Neural cell (in vitro differentiated cells): ENCODE measurements around the gene HIBADH. TPM values are rescaled to one million over a fixed set of nuclear protein-coding genes. Genes with fewer than 3 reads are reported as not detected.
A peak's percentile ranks its signal among the peaks of the same experiment; 100 is the strongest.

Experiments used
- H2AFZ ChIP-seq: fragments of 200-600, 300-800 bp; sonication (generic), shearing (Covaris generic); 2 replicates; pipeline ENCODE4 v1.6.0; 2014; ENCODE audit warnings: low read depth, mild to moderate bottlenecking, antibody characterized with exemption, low read length, moderate library complexity
- H3F3A ChIP-seq: fragments of 200-600 bp; shearing (Covaris generic); 2 replicates; pipeline ENCODE4 v1.6.1; 2016; ENCODE audit warnings: mild to moderate bottlenecking, moderate library complexity, mixed read lengths, antibody characterized with exemption, low read length; ENCODE audit not compliant: insufficient read depth, poor library complexity, severe bottlenecking
- H3K27ac ChIP-seq: fragments of 200-600, 300-800 bp; sonication (generic), shearing (Covaris generic); 2 replicates; pipeline ENCODE4 v1.5.1; 2014; ENCODE audit warnings: mild to moderate bottlenecking, low read length, moderate library complexity
- H3K27me3 ChIP-seq: fragments of 300-800, 200-600 bp; sonication (generic), shearing (Covaris generic); 2 replicates; pipeline ENCODE4 v1.6.0; 2014; ENCODE audit warnings: mild to moderate bottlenecking, low read depth, low read length, moderate library complexity; ENCODE audit not compliant: insufficient read depth
- H3K36me3 ChIP-seq: fragments of 300-800, 200-600 bp; sonication (generic), shearing (Covaris generic); 2 replicates; pipeline ENCODE4 v1.5.1; 2014; ENCODE audit warnings: mild to moderate bottlenecking, antibody characterized with exemption, low read length, moderate library complexity; ENCODE audit not compliant: insufficient read depth
- H3K4me2 ChIP-seq: fragments of 300-800, 200-600 bp; sonication (generic), shearing (Covaris generic); 2 replicates; pipeline ENCODE4 v1.6.0; 2014; ENCODE audit warnings: mild to moderate bottlenecking, low read length
- H3K4me3 ChIP-seq: fragments of 300-800, 200-600 bp; sonication (generic), shearing (Covaris generic); 2 replicates; pipeline ENCODE4 v1.5.1; 2014; ENCODE audit warnings: mild to moderate bottlenecking, low read length, moderate library complexity
- H3K79me2 ChIP-seq: fragments of 200-600 bp; shearing (Covaris generic); replicated peaks from 2 replicates; pipeline ENCODE4 v1.6.0; 2014; ENCODE audit warnings: mild to moderate bottlenecking, low read length, moderate library complexity; ENCODE audit not compliant: insufficient read depth
- H3K9ac ChIP-seq: fragments of 300-800, 200-600 bp; sonication (generic), shearing (Covaris generic); 2 replicates; pipeline ENCODE4 v1.6.1; 2016; ENCODE audit warnings: mild to moderate bottlenecking, low read length, mixed read lengths
- H3K9me2 ChIP-seq: fragments of 200-600 bp; shearing (Covaris generic); 2 replicates; pipeline ENCODE4 v1.6.1; 2016; ENCODE audit warnings: mild to moderate bottlenecking, low read length, mixed read lengths; ENCODE audit not compliant: insufficient read depth
- H3K9me3 ChIP-seq: fragments of 200-600, 300-800 bp; sonication (generic), shearing (Covaris generic); 2 replicates; pipeline ENCODE4 v1.6.1; 2016; ENCODE audit warnings: mild to moderate bottlenecking, mixed run types, low read length, moderate library complexity, mixed read lengths
- H4K20me1 ChIP-seq: fragments of 200-600 bp; shearing (Covaris generic); 2 replicates; pipeline ENCODE4 v1.6.1; 2016; ENCODE audit warnings: mild to moderate bottlenecking, mixed run types; ENCODE audit not compliant: insufficient read depth
- EP300 ChIP-seq: fragments of 450-650 bp; conservative IDR thresholded peaks from 2 replicates; pipeline ENCODE4 v1.6.1; 2014; ENCODE audit warnings: antibody characterized with exemption, mild to moderate bottlenecking, moderate library complexity; ENCODE audit not compliant: poor library complexity, severe bottlenecking
- EZH2 ChIP-seq: fragments of 200-600, 300-800 bp; shearing (Covaris generic), sonication (generic); IDR thresholded peaks from 2 replicates; pipeline ENCODE4 v1.6.1; 2014; ENCODE audit warnings: antibody characterized with exemption, low read length, borderline replicate concordance, mild to moderate bottlenecking; ENCODE audit not compliant: insufficient read depth, poor library complexity, severe bottlenecking
- MXI1 ChIP-seq: fragments of 450-650 bp; conservative IDR thresholded peaks from 2 replicates; pipeline ENCODE4 v1.6.1; 2014; ENCODE audit warnings: antibody characterized with exemption, mild to moderate bottlenecking; ENCODE audit not compliant: poor library complexity, severe bottlenecking
- POLR2AphosphoS5 ChIP-seq: IDR thresholded peaks from 2 replicates; pipeline ENCODE4 v1.6.1; 2012
- RAD21 ChIP-seq: fragments of 450-650 bp; conservative IDR thresholded peaks from 2 replicates; pipeline ENCODE4 v1.6.1; 2014; ENCODE audit warnings: antibody characterized with exemption, mild to moderate bottlenecking, moderate library complexity
- SMC3 ChIP-seq: fragments of 450-650 bp; conservative IDR thresholded peaks from 2 replicates; pipeline ENCODE4 v1.6.1; 2014; ENCODE audit warnings: antibody characterized with exemption, mild to moderate bottlenecking, moderate library complexity; ENCODE audit not compliant: poor library complexity
- TAF1 ChIP-seq: IDR thresholded peaks from 2 replicates; pipeline ENCODE4 v1.6.1; 2012; ENCODE audit warnings: low read depth
- polyA plus RNA-seq: library from polyadenylated mRNA; depleted of rRNA; stranded (reverse); fragments of >200 nt; gene quantifications from 2 replicates; pipeline ENCODE4 v1.2.3, GENCODE V29; 2014
- TF ChIP-seq, protein P1 (sequence below): fragments of 450-650 bp; IDR thresholded peaks from 2 replicates; pipeline ENCODE4 v1.5.1; 2014; ENCODE audit warnings: antibody characterized with exemption, mild to moderate bottlenecking, moderate library complexity; ENCODE audit not compliant: poor library complexity, severe bottlenecking
- TF ChIP-seq, protein P2 (sequence below): IDR thresholded peaks from 2 replicates; pipeline ENCODE4 v1.6.1; 2012; ENCODE audit warnings: borderline replicate concordance

HIBADH gene
- polyA plus RNA-seq, 1 donor from 2014 or later = 14.4 TPM

DNA sequence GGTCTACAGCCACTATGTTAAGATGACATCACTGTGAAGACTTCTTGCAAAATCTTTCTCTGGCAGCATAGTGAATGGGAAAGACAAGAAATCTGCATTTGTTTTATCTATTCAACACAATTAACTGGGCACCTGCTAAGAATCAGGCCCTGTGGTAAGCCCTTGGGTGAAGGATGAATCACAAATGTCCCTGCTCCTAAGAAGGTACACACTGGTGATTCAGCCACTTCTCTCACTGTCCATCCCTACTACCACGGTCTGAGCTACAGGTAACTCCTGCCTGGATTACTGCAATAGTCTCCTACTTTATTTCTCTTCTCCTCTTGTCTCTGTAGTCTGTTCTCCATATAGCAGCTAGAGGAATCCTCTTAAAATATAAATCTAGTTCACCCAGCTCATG lies 116.1 kb downstream of the HIBADH start:
- Histone ChIP-seq H2AFZ (no peak overlapping the region), H3K4me2 (no peak overlapping the region), H3K27me3 (no peaks in the 10 kb centered on the region), H3F3A (no peaks in the 10 kb centered on the region), H3K9ac (no peak overlapping the region), H4K20me1 (no peaks in the 10 kb centered on the region), H3K27ac (no peak overlapping the region), H3K79me2 (no peaks in the 10 kb centered on the region), H3K9me2 (no peaks in the 10 kb centered on the region), H3K4me3 (no peak overlapping the region), H3K36me3 (no peaks in the 10 kb centered on the region), H3K9me3 (no peaks in the 10 kb centered on the region)
- TF ChIP-seq POLR2AphosphoS5 (no peak), RAD21 (no peak), EP300 (no peak), TAF1 (no peak), MXI1 (no peak), SMC3 (no peak), EZH2 (no peak)
- TF ChIP-seq, protein P1, sequence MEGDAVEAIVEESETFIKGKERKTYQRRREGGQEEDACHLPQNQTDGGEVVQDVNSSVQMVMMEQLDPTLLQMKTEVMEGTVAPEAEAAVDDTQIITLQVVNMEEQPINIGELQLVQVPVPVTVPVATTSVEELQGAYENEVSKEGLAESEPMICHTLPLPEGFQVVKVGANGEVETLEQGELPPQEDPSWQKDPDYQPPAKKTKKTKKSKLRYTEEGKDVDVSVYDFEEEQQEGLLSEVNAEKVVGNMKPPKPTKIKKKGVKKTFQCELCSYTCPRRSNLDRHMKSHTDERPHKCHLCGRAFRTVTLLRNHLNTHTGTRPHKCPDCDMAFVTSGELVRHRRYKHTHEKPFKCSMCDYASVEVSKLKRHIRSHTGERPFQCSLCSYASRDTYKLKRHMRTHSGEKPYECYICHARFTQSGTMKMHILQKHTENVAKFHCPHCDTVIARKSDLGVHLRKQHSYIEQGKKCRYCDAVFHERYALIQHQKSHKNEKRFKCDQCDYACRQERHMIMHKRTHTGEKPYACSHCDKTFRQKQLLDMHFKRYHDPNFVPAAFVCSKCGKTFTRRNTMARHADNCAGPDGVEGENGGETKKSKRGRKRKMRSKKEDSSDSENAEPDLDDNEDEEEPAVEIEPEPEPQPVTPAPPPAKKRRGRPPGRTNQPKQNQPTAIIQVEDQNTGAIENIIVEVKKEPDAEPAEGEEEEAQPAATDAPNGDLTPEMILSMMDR = no peak
- TF ChIP-seq, protein P2, sequence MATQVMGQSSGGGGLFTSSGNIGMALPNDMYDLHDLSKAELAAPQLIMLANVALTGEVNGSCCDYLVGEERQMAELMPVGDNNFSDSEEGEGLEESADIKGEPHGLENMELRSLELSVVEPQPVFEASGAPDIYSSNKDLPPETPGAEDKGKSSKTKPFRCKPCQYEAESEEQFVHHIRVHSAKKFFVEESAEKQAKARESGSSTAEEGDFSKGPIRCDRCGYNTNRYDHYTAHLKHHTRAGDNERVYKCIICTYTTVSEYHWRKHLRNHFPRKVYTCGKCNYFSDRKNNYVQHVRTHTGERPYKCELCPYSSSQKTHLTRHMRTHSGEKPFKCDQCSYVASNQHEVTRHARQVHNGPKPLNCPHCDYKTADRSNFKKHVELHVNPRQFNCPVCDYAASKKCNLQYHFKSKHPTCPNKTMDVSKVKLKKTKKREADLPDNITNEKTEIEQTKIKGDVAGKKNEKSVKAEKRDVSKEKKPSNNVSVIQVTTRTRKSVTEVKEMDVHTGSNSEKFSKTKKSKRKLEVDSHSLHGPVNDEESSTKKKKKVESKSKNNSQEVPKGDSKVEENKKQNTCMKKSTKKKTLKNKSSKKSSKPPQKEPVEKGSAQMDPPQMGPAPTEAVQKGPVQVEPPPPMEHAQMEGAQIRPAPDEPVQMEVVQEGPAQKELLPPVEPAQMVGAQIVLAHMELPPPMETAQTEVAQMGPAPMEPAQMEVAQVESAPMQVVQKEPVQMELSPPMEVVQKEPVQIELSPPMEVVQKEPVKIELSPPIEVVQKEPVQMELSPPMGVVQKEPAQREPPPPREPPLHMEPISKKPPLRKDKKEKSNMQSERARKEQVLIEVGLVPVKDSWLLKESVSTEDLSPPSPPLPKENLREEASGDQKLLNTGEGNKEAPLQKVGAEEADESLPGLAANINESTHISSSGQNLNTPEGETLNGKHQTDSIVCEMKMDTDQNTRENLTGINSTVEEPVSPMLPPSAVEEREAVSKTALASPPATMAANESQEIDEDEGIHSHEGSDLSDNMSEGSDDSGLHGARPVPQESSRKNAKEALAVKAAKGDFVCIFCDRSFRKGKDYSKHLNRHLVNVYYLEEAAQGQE = no peak

DNA sequence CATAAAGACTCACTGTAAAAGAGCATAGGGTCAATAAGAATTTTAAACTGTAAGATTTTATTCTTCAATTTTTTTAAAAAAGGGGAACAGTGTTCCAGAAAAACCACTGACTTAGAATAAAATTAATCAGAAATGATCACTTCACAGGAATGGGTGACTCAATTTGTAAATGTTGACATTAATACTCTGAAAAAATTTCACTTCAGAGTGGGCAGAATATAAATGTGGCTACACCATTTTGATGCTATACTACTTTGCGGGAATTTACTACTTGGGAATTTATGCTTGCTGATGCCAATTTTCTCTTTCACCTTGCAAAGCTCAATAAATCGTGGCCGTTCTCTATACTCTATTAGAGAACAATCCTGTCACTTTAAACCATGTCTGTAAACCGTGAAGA lies 126.9 kb downstream of the HIBADH start:
- no peaks in the 10 kb centered on the region for H3K79me2 ChIP-seq
- H3F3A ChIP-seq = no peaks in the 10 kb centered on the region
- no peaks in the 10 kb centered on the region for H3K9me2 ChIP-seq
- no peak overlapping the region for H3K4me2 ChIP-seq
- no peaks in the 10 kb centered on the region for H3K27me3 ChIP-seq
- TF ChIP-seq RAD21 = no peak
- no peak for TF ChIP-seq SMC3
- TF ChIP-seq EP300 = no peak
- no peak for TF ChIP-seq EZH2
- no peak for TF ChIP-seq TAF1
- TF ChIP-seq, protein P2 = no peak
- TF ChIP-seq, protein P1 = no peak
- TF ChIP-seq MXI1 = no peak
- no peak for TF ChIP-seq POLR2AphosphoS5
- peaks cover 7% of the 10 kb centered on the region for H3K36me3 ChIP-seq
- no peak overlapping the region for H3K9ac ChIP-seq
- H3K27ac ChIP-seq = peak overlapping the region; percentile 85
- no peaks in the 10 kb centered on the region for H3K9me3 ChIP-seq
- no peak overlapping the region for H2AFZ ChIP-seq
- H4K20me1 ChIP-seq = no peaks in the 10 kb centered on the region
- no peak overlapping the region for H3K4me3 ChIP-seq
